ENCODE results near the gene INSR.

Gene INSR

DNA sequence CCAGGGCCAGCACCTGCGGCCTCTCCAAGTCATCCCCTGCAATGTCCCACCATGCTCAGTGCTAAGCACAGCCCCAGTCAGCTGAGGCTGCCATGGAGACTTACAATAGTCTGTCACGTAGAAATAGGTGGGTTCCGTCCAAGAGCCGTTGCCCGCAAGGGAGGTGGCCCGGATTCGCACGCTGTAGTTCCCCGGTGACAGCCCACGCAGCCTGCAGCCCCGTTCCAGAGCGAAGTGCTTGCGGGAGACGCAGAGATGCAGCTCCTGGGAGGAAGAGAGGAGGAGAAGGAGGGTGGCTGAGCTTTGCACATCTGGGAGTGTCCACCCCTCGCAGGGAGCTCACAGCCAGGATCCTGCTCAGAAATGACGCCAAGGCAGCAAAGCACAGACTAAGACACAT is 162.2 kb downstream of the INSR start:
- no peak for DNase-seq

DNA sequence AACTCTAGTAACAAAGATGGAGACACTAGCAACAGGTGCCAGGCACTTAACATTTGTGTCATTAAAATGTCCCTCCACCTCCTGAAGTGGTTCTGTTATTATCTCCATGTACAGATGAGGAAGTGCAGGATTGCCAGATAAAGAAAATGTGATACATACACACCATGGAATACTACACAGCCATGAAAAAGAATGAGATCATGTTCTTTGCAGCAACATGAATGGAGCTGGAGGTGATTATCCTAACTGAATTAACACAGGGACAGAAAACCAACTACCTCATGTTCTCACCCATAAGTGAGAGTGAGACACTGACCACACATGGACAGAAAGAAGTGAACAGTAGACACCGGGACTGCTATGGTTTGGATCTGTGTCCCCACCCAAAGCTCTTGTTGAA is 164.2 kb downstream of the INSR start:
- DNase-seq, result no peak

DNA sequence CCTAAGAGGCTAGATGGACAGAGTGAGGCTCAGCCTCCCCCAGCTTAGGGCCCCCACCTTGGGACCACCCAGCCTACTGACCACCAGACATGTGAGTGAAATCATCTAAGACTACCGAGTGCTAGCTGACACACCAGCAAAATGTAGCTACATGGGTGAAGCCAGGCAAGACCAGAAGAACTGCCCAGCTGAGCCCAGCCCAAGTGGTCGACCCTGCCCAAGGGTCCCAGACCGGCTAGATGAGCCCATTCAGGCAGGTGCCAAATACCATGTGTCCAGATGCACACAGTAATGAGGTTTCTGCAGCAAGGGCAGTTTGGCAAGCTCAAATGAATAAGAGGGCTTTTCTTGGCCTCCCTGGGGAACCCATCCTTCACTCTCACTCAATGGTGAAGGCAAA is 168.1 kb downstream of the INSR start:
- DNase-seq, result no peak

DNA sequence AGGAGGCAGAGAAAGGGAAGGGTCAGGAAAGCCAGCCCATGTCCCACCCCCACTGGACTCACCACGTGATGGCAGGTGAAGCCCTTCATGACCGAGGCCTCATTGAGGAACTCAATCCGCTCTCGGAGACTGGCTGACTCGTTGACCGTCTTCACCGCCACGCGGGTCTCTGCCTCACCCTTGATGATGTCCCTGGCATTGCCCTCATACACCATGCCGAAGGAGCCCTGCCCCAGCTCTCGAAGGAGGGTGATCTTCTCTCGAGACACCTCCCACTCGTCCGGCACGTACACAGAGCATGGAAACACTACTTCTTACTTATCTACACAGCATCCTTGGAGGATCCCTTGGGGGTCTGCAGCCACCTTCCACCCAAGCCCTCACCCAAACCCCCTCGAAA is 169.0 kb downstream of the INSR start:
- DNase-seq, result no peak

DNA sequence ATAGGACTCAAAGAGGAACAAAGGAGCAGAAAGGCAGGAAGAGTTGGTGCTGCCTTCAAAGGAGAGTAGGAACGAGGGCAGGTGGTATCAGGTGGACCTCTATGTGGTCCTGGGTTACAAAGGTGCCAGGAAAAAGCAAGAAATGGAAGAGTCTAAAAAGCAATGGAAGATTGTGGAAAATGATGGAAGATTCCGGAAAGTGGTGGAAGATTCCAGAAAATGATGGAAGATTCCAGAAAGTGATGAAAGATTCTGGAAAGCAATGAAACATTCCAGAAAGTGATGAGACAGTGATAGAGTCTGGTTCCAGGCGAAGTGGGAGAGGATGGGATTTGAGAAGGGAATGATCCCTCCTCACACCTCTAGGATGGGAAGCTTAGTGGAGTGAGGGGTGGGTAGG is 169.4 kb downstream of the INSR start:
- DNase-seq, result no peak

DNA sequence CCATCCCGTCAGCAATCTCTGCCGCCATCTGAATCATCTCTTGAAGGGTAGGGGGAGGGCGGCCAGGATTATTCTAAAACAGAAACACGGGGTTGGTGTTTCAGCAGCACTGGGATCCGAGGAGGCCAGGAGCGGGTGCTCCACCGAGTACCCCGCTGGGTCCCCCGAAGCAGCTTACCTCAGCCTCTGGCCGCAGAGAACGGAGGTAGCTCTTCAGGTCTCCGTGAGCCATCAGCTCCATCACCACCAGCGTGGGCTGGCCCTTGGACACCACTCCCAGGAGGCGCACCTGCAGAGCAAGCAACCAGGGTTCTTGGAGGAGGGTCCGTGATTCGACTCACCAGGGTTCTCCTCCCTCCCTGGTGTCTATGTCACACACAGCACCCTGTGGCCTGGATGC is 171.5 kb downstream of the INSR start:
- no peak for DNase-seq

DNA sequence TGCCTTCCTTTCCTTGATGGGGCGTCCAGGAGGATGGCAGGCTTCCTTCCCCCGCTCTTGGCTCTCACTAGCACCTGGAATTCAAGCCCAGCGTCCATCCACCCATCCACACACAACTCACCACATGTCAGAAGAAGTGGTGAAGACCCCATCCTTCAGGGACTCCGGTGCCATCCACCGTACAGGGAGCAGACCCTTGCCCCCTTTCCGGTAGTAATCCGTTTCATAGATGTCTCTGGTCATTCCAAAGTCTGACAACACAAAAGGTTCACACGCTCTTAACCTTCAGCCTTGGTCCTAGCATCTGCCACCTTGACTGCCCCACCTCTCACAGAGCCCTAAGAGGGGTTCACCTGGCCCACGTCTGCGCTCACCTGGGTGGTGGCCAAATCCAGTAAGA is 173.7 kb downstream of the INSR start:
- DNase-seq, result no peak

DNA sequence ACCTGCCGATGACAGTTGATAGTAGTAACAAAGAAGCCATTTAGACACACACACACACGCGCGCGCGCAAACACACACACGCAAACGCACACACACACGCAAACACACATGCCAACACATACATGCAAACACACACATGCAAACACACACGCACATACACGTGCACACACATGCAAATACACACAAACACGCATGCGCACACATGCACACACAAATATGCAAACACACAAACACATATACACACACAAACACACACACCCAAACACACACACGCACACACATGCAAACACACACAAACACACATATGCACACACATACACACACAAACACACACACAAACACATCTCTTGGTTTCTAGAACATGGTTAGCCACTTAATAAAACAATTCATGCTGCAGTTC is 174.6 kb downstream of the INSR start:
- DNase-seq, result no peak

DNA sequence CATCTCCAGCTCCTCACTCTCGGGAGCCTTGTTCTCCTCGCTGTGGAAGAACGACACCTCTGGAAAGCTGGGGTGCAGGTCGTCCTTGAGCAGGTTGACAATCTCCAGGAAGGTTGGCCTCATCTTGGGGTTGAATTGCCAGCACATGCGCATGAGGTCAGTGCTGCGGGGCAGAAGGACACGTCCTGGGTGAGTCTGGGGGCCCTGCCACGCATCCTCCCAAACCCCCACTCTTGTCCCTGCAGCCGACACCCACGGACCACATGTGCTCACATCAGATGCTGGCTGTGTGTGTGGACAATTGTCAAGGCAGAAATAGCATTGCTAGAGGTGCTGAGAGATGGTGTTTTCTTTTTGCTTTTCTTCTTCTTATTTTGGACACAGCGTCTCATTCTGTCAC is 177.0 kb downstream of the INSR start:
- no peak for DNase-seq

DNA sequence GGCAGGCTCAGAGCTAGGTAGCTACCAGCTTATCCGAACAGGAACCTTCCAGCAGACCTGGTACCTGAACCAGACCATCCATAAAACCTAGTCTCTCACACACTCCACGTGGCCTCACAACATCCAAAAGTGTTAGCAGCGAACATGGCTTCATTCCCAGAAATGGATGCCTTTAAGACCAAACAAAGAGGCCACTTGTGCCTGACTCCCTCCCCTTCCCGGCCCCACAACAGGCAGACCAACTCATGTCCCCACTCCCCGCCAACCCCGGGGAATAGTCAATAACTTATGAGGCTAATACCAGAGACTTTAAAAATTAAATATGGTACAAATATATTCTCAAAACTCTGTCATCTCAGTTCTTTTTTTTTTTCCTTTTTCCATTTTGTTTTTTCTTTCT is 178.5 kb downstream of the INSR start:
- DNase-seq, result peak; percentile 76

DNA sequence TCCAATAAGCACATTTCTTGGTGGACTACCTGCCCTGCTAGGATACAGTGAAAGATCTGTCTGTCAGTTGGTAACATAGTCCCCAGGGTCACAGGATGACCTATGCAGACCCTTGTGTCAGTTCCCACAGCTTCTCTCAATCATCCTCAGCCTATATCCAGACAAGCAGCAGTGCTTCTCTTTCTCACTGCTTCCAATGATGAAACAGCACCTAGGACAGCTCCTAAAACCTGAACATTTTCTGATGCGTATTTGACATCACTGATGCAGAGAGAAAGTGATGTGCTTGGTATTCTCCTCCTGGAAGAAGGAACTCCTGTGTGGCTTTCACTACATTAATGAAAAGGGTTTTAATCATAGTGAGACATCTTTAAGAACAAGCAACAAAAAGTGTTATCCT is 181.0 kb downstream of the INSR start:
- DNase-seq, result no peak

DNA sequence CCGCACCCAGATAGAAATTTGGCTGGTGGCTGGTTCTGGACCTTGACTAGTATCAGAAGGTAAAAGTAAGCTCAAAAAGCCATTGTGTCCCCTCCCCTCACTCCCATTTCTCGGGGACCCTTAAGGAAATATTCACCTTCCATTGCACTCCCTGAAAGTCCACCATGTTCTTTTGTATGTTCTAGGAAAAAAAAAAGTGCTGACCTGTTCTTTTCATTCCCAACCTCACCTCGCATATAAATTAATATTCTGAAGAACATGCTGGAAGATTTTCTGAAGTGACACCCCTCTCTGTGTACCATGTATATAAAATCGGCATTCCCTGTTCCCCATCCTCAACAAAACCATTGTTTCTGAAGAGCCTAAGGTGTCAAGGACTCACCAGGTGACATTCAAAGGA is 181.5 kb downstream of the INSR start:
- no peak for DNase-seq

DNA sequence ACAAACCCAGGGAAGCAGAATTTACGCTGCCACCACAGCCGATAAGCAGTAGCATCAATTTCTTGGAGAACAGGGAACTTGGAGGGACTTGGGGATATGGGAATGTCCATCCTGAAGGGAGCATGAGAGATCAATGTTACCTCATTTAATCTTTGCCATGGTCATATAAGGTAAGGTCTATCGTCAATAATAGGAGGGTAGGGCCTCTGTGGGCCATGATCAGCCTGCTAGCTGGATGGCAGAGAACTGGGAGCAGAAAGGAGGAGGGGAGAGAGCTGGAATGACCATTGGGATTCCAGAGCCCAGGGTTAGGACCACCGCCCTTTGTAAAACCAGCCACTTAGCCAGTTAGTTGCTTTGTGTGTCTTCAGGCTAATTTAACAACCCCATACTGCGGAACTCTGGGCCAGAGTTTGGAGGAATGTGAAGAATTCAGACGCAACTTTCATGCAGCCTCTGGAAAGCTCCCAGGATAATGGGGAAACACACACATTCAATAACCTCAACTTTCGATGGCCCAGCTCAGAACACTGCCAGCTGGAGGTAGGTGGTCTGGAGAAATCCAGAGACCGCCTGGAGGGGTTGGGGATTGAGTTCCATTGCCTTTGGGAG is 184.4 kb downstream of the INSR start:
- no peak for DNase-seq

DNA sequence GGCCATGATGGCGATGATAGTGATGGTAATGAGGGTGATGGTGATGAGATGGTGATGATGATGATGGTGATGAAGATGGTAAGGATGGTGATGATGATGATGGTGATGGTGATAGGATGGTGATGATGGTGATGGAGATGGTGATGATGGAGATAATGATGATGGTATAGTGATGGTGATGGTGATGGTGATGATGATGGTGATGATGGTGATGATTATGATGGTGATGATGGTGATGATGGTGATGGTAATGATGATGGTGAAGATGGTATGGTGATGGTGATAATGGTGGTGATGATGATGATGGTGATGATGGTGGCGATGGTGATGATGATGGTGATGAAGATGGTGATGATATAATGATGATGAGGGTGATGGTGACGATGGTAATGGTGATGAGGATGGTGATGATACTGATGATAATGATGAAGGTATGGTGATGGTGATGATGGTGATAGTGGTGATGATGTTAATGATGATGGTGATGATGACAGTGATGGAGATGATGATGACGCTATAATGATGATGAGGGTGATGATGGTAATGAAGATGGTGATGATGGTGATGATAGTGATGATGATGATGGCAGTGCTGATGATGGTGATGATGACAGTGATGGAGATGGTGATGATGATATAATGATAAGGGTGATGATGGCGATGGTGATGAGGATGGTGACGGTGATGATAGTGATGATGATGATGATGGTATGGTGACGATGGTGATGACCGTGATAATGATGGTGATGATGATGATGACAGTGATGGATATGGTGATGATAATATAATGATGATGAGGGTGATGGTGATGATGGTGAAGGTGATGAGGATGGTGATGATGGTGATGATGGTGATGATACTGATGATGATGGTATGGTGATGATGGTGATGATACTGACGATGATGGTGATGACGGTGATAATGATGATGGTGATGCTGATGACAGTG is 187.2 kb downstream of the INSR start:
- DNase-seq, result no peak

DNA sequence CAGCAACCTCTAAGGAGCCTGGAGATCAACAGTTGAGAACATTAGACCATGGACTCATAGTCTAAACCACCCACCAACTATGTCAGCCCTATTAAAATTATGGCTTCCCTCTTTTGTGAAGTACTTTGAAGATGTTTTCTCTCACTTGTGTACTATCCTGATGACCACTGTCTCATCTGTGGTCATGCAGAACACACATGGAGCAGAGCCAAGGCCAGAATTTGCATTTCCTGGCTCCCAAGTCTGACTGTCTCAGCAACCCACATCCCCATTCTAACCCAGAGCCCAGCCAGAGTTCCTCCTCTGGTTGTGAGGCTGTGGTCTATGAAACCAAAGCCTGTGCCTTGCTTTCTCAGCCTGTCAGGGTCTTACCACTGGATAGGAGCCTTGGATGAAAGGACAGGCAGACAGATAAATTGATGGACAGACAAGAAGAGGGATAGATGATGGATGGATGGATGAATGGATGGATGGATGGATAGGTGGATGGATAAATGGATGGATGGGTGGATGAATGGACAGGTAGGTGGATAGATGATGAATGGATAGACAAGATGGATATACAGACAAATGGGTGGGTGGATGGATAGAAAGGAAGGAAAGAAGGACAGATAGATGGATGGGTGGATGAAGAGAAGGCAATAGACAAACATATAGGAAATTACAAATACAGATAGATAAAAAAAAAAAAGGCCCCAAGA is 189.3 kb downstream of the INSR start:
- peak; percentile 15 for DNase-seq

DNA sequence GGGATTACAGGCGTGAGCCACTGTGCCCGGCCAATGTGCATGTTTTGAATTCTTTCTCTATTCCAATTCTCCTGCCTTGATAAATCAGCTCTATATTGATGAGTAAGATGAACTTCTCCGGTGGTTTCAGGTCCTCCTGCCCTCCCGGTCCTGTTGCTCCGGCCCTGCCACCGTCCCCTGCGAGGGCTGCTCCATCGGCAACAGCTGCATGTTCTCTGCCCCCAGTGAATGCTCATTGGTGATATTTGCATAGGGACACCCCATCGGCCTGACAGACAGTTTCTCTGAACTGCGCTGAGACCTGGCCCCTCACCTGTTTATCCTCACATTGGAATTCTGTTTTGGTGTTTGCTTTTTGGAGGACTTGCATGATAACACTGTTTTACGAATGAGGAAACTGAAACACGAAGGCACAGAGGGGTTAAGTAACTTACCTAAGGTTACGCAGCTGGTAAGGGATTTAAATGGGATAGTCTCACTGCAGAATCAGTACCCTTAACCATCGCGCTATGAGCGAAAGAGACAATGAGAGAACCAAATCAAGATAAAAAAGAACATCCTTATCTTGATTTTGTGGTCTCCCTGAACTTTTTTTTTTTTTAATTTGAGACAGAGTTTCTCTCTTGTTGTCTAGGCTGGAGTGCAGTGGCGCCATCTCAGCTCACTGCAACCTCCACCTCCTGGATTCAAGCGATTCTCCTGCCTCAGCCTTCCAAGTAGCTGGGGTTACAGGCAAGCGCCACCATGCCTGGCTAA is 192.5 kb downstream of the INSR start:
- no peak for DNase-seq

DNA sequence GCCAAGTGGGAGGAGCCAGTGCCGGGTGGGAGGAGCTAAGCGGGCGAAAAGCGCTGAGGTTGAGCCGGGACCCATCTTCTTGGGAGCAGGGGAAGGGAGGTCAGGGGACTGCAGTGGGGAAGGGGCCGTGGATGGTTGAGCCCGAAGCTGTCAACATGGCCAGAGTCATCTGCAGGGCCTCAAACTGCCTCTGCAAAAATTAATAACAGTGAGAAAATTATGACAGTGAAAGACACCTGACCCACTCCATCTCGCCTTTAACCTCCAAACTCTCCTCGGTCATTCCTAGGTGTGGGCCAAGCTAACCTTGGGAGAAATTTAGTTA is 194.7 kb downstream of the INSR start:
- DNase-seq, result no peak

DNA sequence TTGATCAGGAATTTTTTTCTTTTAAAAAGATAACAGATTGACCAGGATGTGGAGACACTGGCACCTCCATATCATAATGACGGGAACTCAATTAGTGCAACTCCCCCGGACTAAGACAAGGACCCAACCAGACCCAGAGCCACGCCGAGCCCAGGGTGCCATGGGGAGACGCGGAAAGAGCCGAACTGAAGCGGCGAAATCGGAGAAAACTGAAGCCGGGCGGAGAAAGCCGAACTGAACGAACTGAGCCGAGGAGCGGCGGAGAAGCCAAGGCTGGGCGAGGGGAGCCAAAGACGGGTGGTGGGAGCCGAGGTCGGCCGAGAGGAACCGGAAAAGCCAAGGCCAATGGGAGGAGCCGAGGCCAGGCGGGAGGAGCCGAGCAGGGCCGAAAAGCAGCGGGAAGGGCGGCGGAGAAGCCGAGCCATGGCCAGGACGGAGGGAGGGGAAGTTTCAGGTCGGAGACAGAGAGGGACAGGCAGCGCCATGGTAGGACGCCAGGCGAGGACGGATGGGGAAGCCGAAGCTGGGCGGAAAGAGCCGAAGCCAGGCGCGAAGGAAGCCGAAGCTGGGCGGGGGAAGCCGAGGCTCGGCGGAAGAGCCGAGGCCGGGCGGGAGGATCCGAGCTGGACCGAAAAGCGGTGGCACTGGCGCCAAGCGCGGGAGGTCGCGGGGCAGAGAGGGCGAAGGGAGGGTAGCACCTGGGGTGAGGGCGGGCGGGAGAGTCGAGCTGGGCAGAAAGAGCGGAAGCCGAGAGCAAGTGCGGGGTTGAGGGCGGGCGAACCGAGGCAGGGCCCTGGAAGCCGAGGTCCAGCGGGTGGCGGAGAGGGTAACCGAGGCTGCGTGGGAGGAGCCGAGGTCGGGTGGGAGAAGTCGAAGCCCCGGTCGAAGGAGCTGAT is 195.3 kb downstream of the INSR start:
- DNase-seq, result peak; percentile 93

DNA sequence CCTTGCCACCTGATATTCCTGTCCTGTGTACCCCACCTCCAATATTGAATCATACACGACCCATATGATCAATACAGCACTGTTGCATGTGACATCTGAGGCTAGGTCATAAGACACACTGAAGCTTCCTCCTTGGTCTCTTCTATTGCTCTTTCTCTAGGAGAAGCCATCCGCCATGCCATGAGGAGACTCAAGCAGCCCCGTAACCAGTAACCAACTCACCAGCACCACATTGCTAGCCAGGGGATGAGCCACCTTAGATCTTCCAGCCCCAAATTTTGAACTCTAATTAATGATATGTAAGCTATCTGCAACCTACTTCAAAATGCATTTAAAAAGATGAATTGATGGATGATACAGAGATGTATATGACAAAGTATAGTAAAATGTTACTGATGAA is 196.1 kb downstream of the INSR start:
- DNase-seq, result no peak

DNA sequence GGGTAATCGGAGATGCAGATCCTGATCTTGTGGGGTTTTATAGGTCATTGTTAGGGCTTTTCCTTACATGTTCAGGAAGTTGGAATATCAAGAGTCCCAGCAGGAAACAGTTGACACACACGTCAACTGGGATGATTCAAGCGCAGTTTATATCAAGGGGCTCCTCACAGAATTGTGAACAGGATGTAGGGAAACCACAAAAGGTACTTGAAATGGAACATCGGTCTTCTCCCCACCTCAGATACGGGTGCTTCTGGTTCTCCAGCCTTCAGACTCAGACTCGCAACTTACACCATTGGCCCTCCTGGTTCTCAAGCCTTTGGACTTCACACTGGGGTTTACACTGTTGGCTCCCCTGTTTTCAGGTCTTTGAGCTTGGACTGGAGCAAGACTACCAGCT is 205.2 kb downstream of the INSR start:
- no peak for DNase-seq

DNA sequence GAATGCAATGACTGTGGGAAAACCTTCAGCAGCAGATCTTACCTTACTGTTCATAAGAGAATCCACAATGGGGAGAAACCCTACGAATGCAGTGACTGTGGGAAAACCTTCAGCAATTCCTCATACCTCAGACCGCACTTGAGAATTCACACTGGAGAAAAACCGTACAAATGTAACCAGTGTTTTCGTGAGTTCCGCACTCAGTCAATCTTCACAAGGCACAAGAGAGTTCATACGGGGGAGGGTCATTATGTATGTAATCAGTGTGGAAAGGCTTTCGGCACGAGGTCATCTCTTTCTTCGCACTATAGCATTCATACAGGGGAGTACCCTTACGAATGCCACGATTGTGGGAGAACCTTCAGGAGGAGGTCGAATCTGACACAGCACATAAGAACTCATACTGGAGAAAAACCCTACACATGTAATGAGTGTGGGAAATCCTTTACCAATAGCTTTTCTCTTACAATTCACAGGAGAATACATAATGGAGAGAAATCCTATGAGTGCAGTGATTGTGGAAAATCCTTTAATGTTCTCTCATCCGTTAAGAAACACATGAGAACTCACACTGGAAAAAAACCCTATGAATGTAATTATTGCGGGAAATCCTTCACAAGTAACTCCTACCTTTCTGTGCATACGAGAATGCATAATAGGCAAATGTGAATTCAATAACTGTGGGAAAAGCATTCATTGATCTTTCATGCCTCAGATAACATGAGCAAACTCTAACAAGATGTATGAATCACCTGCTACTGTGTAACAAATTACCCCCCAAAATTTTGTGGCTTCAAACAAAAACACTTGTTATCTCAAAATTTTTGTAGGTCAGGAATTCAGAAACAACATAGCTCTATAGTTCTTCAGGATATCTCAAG is 210.9 kb downstream of the INSR start:
- no peak for DNase-seq
